WERI-Rb-1 (cell line): ENCODE results near the gene LEF1.
A peak's percentile ranks its signal among the peaks of the same experiment; 100 is the strongest.

Source experiments
- DNase-seq: peaks from one replicate; pipeline ENCODE4 v3.0.0-alpha.2; 2020
- H3K27ac ChIP-seq: fragments of 250-450 bp; sonication (Bioruptor Pico); 2 replicates; pipeline ENCODE4 v1.5.1; 2020; ENCODE audit warnings: mild to moderate bottlenecking, moderate library complexity
- H3K27me3 ChIP-seq: fragments of 250-450 bp; sonication (Bioruptor Pico); 2 replicates; pipeline ENCODE4 v1.5.1; 2021; ENCODE audit warnings: mild to moderate bottlenecking, low read depth, moderate library complexity; ENCODE audit not compliant: insufficient read depth, severe bottlenecking
- H3K36me3 ChIP-seq: fragments of 250-450 bp; sonication (Bioruptor Pico); 2 replicates; pipeline ENCODE4 v1.5.1; 2020; ENCODE audit warnings: mild to moderate bottlenecking, moderate library complexity
- H3K4me3 ChIP-seq: 2 replicates; pipeline ENCODE4 v1.5.1; 2011; ENCODE audit warnings: low read depth, mild to moderate bottlenecking, control low read depth, low read length
- H3K9me3 ChIP-seq: fragments of 250-450 bp; sonication (Bioruptor Pico); 2 replicates; pipeline ENCODE4 v1.5.1; 2021; ENCODE audit warnings: mild to moderate bottlenecking, moderate library complexity; ENCODE audit not compliant: severe bottlenecking
- CTCF ChIP-seq: IDR thresholded peaks from 2 replicates; pipeline ENCODE4 v1.5.1; 2011; ENCODE audit warnings: low read depth, mild to moderate bottlenecking, control low read depth, inconsistent platforms, low read length

Gene LEF1

GRCh38 chr4:108170631-108171338 lies 2.1 kb upstream of the LEF1 start:
- Histone ChIP-seq H3K9me3 (peaks cover 4% of the 10 kb centered on the region), H3K36me3 (no peaks in the 10 kb centered on the region), H3K27me3 (peaks cover 92% of the 10 kb centered on the region), H3K4me3 (no peak overlapping the region), H3K27ac (no peak overlapping the region)
- no peak for DNase-seq
- no peak for TF ChIP-seq CTCF

- Histone ChIP-seq H3K36me3 (no peaks in the 10 kb centered on the region), H3K9me3 (peaks cover 4% of the 10 kb centered on the region), H3K27me3 (peaks cover 98% of the 10 kb centered on the region), H3K4me3 (no peak overlapping the region), H3K27ac (no peak overlapping the region)
- no peak for DNase-seq
- no peak for TF ChIP-seq CTCF
Observed at GRCh38 chr4:108169664-108170063, 932 bp upstream of the LEF1 start.

GRCh38 chr4:108168160-108168670 lies 517 bp downstream of the LEF1 start:
- peak overlapping the region; percentile 48 for H3K4me3 ChIP-seq
- DNase-seq = no peak
- no peak for TF ChIP-seq CTCF

GRCh38 chr4:108166441-108167315 lies 2.1 kb downstream of the LEF1 start:
- no peak for TF ChIP-seq CTCF
- peaks cover 85% of the 10 kb centered on the region for H3K27me3 ChIP-seq
- DNase-seq = peak; percentile 43
- H3K27ac ChIP-seq = no peak overlapping the region
- peaks cover 4% of the 10 kb centered on the region for H3K9me3 ChIP-seq
- peak overlapping the region; percentile 48 for H3K4me3 ChIP-seq
- H3K36me3 ChIP-seq = no peaks in the 10 kb centered on the region

More at GRCh38 chr4:108168160-108168670, 517 bp downstream of the LEF1 start:
- peaks cover 4% of the 10 kb centered on the region for H3K9me3 ChIP-seq
- H3K36me3 ChIP-seq = no peaks in the 10 kb centered on the region
- no peak overlapping the region for H3K27ac ChIP-seq
- peaks cover 85% of the 10 kb centered on the region for H3K27me3 ChIP-seq

GRCh38 chr4:108166038-108166437 lies 2.7 kb downstream of the LEF1 start:
- Histone ChIP-seq H3K27me3 (peaks cover 80% of the 10 kb centered on the region), H3K27ac (no peak overlapping the region), H3K4me3 (no peak overlapping the region), H3K9me3 (peaks cover 4% of the 10 kb centered on the region), H3K36me3 (no peaks in the 10 kb centered on the region)
- no peak for TF ChIP-seq CTCF
- no peak for DNase-seq
